HepG2 (cell line): Measurements from ENCODE around the gene TRPV2.

Source experiments
- SIN3A ChIP-seq: IDR thresholded peaks from 2 replicates; pipeline ENCODE4 v1.6.1; 2011; ENCODE audit warnings: low read depth, mild to moderate bottlenecking, control low read depth, low read length, borderline replicate concordance
- SMAD1 ChIP-seq: sonication (generic); formaldehyde crosslinking; IDR thresholded peaks from 2 replicates; pipeline ENCODE4 v1.4.0; 2020; ENCODE audit warnings: missing genetic modification reagents, low read depth, mild to moderate bottlenecking, borderline replicate concordance
- ZNF670 ChIP-seq: sonication (generic); formaldehyde crosslinking; IDR thresholded peaks from 2 replicates; pipeline ENCODE4 v1.8.0; 2022; ENCODE audit warnings: mild to moderate bottlenecking, missing genetic modification reagents, borderline replicate concordance
- TF ChIP-seq, protein P1 (sequence below): sonication (generic); formaldehyde crosslinking; IDR thresholded peaks from 2 replicates; pipeline ENCODE4 v1.5.0; 2020; ENCODE audit warnings: mild to moderate bottlenecking, missing genetic modification reagents, moderate library complexity
- TF ChIP-seq, protein P2 (sequence below): sonication (generic); formaldehyde crosslinking; IDR thresholded peaks from 2 replicates; pipeline ENCODE4 v1.4.0; 2020; ENCODE audit warnings: missing genetic modification reagents
- TF ChIP-seq, protein P3 (sequence below): sonication (generic); formaldehyde crosslinking; IDR thresholded peaks from 2 replicates; pipeline ENCODE4 v1.4.0; 2020; ENCODE audit warnings: missing genetic modification reagents, borderline replicate concordance

DNA sequence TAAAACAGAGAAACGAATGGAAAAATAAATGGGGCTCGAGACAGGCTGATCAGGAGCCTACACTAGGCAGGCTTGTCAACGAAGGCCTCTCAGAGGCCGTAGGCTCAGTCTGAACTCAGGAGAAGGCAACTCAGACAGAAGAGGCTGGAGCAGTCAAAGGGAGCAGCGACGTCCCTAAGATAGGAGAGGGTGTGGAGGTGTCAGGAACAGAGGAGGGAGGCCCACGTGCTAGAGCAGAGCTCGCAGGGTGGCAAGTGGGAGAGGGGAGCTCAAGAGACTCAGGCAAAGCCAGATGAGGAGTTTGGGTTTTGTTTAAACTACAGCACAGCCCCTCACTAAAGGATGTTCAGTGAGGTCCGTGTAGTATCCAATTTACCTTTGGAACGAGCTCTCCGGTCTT is 43.9 kb downstream of the TRPV2 start:
- TF ChIP-seq, protein P1, sequence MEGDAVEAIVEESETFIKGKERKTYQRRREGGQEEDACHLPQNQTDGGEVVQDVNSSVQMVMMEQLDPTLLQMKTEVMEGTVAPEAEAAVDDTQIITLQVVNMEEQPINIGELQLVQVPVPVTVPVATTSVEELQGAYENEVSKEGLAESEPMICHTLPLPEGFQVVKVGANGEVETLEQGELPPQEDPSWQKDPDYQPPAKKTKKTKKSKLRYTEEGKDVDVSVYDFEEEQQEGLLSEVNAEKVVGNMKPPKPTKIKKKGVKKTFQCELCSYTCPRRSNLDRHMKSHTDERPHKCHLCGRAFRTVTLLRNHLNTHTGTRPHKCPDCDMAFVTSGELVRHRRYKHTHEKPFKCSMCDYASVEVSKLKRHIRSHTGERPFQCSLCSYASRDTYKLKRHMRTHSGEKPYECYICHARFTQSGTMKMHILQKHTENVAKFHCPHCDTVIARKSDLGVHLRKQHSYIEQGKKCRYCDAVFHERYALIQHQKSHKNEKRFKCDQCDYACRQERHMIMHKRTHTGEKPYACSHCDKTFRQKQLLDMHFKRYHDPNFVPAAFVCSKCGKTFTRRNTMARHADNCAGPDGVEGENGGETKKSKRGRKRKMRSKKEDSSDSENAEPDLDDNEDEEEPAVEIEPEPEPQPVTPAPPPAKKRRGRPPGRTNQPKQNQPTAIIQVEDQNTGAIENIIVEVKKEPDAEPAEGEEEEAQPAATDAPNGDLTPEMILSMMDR (CRISPR knock-in tag) = no peak
- no peak for TF ChIP-seq SMAD1 (CRISPR knock-in tag)
- no peak for TF ChIP-seq ZNF670 (CRISPR knock-in tag)
- no peak for TF ChIP-seq SIN3A
- TF ChIP-seq, protein P2, sequence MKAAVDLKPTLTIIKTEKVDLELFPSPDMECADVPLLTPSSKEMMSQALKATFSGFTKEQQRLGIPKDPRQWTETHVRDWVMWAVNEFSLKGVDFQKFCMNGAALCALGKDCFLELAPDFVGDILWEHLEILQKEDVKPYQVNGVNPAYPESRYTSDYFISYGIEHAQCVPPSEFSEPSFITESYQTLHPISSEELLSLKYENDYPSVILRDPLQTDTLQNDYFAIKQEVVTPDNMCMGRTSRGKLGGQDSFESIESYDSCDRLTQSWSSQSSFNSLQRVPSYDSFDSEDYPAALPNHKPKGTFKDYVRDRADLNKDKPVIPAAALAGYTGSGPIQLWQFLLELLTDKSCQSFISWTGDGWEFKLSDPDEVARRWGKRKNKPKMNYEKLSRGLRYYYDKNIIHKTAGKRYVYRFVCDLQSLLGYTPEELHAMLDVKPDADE (CRISPR knock-in tag) = no peak
- TF ChIP-seq, protein P3, sequence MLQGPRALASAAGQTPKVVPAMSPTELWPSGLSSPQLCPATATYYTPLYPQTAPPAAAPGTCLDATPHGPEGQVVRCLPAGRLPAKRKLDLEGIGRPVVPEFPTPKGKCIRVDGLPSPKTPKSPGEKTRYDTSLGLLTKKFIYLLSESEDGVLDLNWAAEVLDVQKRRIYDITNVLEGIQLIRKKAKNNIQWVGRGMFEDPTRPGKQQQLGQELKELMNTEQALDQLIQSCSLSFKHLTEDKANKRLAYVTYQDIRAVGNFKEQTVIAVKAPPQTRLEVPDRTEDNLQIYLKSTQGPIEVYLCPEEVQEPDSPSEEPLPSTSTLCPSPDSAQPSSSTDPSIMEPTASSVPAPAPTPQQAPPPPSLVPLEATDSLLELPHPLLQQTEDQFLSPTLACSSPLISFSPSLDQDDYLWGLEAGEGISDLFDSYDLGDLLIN = no peak
